ENCODE results near the gene DOCK6. TPM values are rescaled to one million over a fixed set of nuclear protein-coding genes. Genes with fewer than 3 reads are reported as not detected.

DOCK6 gene
- total and polyA plus RNA-seq, 2 of the 13 experiments (the other 11 are each of a cell fraction or from before 2014, with no cell fraction given) = 5.4 to 38.1 TPM

DNA sequence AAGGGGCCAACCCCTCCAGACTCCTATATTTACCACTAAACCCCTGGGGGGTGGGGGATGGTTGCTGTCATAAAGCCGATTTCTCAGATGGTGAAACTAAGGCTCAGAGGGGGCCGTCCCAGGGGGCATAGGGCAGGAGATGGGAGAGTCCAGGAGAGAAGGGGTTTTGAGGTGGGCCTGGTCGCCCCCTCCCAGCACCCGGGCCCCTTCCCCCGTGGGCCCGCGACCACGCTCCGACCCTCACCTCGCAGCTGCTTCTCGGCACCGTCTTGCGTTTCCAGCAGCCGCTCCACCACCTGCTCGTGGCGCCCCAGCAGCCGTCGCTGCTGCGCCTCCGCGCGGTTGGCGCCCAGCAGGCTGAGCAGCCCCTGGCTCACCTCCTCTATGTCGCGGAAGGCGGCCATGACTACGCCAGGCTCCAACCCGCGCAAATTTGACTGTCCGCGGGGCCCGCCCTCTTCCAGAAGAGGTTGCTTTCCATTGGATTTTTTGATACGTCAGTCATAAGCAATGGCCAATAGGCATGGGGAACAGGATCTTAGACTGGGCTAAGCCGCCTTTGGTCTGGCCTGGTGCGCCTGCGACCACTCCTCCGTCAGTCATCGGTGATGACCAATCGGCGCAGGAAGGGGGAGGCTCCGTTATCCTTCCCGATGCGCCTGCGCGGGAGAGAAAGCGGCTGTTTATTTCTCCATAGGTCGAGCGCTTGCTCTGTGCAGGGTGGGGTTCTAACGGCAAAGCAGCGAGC lies 106.8 kb downstream of the DOCK6 start, which contains the start of gene SPC24 (continued):
- TF ChIP-seq, protein P1, sequence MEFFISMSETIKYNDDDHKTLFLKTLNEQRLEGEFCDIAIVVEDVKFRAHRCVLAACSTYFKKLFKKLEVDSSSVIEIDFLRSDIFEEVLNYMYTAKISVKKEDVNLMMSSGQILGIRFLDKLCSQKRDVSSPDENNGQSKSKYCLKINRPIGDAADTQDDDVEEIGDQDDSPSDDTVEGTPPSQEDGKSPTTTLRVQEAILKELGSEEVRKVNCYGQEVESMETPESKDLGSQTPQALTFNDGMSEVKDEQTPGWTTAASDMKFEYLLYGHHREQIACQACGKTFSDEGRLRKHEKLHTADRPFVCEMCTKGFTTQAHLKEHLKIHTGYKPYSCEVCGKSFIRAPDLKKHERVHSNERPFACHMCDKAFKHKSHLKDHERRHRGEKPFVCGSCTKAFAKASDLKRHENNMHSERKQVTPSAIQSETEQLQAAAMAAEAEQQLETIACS (CRISPR knock-in tag; IDR thresholded peaks at IDR 0.05) = no peak
- TF ChIP-seq ZNF75D (CRISPR knock-in tag; IDR thresholded peaks at IDR 0.05; ENCODE audit: borderline replicate concordance) (no peak), BHLHE40 (IDR thresholded peaks at IDR 0.05; ENCODE audit: low read length) (no peak), ZNF337 (CRISPR knock-in tag; IDR thresholded peaks at IDR 0.05; ENCODE audit: borderline replicate concordance, low read depth) (no peak), RXRB (CRISPR knock-in tag; IDR thresholded peaks at IDR 0.05; ENCODE audit: borderline replicate concordance) (peak; percentile 24; the same call in 1 of the 2 replicates), NCOA2 (CRISPR knock-in tag; IDR thresholded peaks at IDR 0.05) (no peak), SIX4 (CRISPR knock-in tag; IDR thresholded peaks at IDR 0.05) (no peak; the same call in 1 of the 2 replicates), ZNF24 (IDR thresholded peaks at IDR 0.05) (no peak), TRIM24 (CRISPR knock-in tag; IDR thresholded peaks at IDR 0.05) (no peak), ZNF180 (CRISPR knock-in tag; IDR thresholded peaks at IDR 0.05; ENCODE audit: borderline replicate concordance, low read depth) (no peak), HNRNPL (IDR thresholded peaks at IDR 0.05; ENCODE audit: low read depth, low read length) (no peak), SUZ12 (IDR thresholded peaks at IDR 0.05; ENCODE audit: low read depth, low read length) (no peak), MYNN (CRISPR knock-in tag; IDR thresholded peaks at IDR 0.05; ENCODE audit: low read depth) (no peak), ZSCAN20 (CRISPR knock-in tag; IDR thresholded peaks at IDR 0.05; ENCODE audit: borderline replicate concordance) (no peak), HES4 (CRISPR knock-in tag; IDR thresholded peaks at IDR 0.05; ENCODE audit: borderline replicate concordance) (no peak), ZFP1 (CRISPR knock-in tag; IDR thresholded peaks at IDR 0.05) (no peak), CHD4 (IDR thresholded peaks at IDR 0.05; ENCODE audit: borderline replicate concordance, low read length) (no peak)
- TF ChIP-seq, protein P2, sequence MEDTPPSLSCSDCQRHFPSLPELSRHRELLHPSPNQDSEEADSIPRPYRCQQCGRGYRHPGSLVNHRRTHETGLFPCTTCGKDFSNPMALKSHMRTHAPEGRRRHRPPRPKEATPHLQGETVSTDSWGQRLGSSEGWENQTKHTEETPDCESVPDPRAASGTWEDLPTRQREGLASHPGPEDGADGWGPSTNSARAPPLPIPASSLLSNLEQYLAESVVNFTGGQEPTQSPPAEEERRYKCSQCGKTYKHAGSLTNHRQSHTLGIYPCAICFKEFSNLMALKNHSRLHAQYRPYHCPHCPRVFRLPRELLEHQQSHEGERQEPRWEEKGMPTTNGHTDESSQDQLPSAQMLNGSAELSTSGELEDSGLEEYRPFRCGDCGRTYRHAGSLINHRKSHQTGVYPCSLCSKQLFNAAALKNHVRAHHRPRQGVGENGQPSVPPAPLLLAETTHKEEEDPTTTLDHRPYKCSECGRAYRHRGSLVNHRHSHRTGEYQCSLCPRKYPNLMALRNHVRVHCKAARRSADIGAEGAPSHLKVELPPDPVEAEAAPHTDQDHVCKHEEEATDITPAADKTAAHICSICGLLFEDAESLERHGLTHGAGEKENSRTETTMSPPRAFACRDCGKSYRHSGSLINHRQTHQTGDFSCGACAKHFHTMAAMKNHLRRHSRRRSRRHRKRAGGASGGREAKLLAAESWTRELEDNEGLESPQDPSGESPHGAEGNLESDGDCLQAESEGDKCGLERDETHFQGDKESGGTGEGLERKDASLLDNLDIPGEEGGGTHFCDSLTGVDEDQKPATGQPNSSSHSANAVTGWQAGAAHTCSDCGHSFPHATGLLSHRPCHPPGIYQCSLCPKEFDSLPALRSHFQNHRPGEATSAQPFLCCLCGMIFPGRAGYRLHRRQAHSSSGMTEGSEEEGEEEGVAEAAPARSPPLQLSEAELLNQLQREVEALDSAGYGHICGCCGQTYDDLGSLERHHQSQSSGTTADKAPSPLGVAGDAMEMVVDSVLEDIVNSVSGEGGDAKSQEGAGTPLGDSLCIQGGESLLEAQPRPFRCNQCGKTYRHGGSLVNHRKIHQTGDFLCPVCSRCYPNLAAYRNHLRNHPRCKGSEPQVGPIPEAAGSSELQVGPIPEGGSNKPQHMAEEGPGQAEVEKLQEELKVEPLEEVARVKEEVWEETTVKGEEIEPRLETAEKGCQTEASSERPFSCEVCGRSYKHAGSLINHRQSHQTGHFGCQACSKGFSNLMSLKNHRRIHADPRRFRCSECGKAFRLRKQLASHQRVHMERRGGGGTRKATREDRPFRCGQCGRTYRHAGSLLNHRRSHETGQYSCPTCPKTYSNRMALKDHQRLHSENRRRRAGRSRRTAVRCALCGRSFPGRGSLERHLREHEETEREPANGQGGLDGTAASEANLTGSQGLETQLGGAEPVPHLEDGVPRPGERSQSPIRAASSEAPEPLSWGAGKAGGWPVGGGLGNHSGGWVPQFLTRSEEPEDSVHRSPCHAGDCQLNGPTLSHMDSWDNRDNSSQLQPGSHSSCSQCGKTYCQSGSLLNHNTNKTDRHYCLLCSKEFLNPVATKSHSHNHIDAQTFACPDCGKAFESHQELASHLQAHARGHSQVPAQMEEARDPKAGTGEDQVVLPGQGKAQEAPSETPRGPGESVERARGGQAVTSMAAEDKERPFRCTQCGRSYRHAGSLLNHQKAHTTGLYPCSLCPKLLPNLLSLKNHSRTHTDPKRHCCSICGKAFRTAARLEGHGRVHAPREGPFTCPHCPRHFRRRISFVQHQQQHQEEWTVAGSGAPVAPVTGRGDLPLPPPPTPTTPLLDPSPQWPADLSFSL (CRISPR knock-in tag; IDR thresholded peaks at IDR 0.05) = no peak
- TF ChIP-seq, protein P3, sequence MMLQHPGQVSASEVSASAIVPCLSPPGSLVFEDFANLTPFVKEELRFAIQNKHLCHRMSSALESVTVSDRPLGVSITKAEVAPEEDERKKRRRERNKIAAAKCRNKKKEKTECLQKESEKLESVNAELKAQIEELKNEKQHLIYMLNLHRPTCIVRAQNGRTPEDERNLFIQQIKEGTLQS (CRISPR knock-in tag; IDR thresholded peaks at IDR 0.05) = 0 out of 2 replicates have a peak, but pooled peaks have one; percentile 36
- TF ChIP-seq, protein P4, sequence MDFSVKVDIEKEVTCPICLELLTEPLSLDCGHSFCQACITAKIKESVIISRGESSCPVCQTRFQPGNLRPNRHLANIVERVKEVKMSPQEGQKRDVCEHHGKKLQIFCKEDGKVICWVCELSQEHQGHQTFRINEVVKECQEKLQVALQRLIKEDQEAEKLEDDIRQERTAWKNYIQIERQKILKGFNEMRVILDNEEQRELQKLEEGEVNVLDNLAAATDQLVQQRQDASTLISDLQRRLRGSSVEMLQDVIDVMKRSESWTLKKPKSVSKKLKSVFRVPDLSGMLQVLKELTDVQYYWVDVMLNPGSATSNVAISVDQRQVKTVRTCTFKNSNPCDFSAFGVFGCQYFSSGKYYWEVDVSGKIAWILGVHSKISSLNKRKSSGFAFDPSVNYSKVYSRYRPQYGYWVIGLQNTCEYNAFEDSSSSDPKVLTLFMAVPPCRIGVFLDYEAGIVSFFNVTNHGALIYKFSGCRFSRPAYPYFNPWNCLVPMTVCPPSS (IDR thresholded peaks at IDR 0.05) = no peak
- TF ChIP-seq, protein P5, sequence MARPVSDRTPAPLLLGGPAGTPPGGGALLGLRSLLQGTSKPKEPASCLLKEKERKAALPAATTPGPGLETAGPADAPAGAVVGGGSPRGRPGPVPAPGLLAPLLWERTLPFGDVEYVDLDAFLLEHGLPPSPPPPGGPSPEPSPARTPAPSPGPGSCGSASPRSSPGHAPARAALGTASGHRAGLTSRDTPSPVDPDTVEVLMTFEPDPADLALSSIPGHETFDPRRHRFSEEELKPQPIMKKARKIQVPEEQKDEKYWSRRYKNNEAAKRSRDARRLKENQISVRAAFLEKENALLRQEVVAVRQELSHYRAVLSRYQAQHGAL (CRISPR knock-in tag; IDR thresholded peaks at IDR 0.05; ENCODE audit: not compliant biosample characterization) = no peak

All from HepG2 (cell line).